H1 (cell line): Measurements from ENCODE around the gene ST7L. TPM values are rescaled to one million over a fixed set of nuclear protein-coding genes. Genes with fewer than 3 reads are reported as not detected.

ENCODE experiments used
- CHD2 ChIP-seq: IDR thresholded peaks from 2 replicates; pipeline ENCODE4 v1.6.1; 2012; ENCODE audit warnings: low read length, improper control_type of control experiment
- CREB1 ChIP-seq: IDR thresholded peaks from 2 replicates; pipeline ENCODE4 v1.6.1; 2012; ENCODE audit warnings: inconsistent platforms
- HDAC6 ChIP-seq: IDR thresholded peaks from one replicate; pipeline ENCODE4 v1.7.1; 2012; ENCODE audit warnings: low read depth, mild to moderate bottlenecking, inconsistent platforms, low read length, moderate library complexity
- PHF8 ChIP-seq: fragments of 200-600 bp; sonication (generic); conservative IDR thresholded peaks from 2 replicates; pipeline ENCODE4 v1.7.1; 2012; ENCODE audit warnings: low read depth, mild to moderate bottlenecking, inconsistent platforms, low read length, moderate library complexity
- polyA plus RNA-seq, 7 experiments: library from polyadenylated mRNA; depleted of rRNA in 3 of 7; stranded (reverse) in 5 of 7; unstranded in 2 of 7; fragments of >200 nt in 5 of 7; fragments of 200-250 nt in 2 of 7; gene quantifications; 1 replicate in 5 of 7; 2 replicates in 1 of 7; 4 replicates in 1 of 7; pipeline versions ENCODE4 v1.2.1 to v1.2.3, GENCODE V29; 2011 to 2013; ENCODE audit warnings: missing spikeins in 2 of 7, mixed read lengths in 2 of 7
- total RNA-seq: library from RNA; stranded (reverse); fragmentation: NEBNext Ultra II Directional; extraction: Animal tissue kit (Norgen Biotek cat#: 25700); gene quantifications from 2 replicates; pipeline ENCODE4 v1.2.1, GENCODE V29; 2021

The ST7L gene
- total and polyA plus RNA-seq, 2 of the 8 experiments (the other 6 are each of a cell fraction or from before 2014, with no cell fraction given): 9.6 to 16.2 TPM

- no peak for TF ChIP-seq CHD2
- no peak for TF ChIP-seq HDAC6
- TF ChIP-seq PHF8: no peak
- TF ChIP-seq CREB1: no peak
Observed at GRCh38 chr1:112629256-112629655, 10.3 kb upstream of the ST7L start (continued).
